Caco-2 (cell line): Measurements from ENCODE around the gene RAPGEF2. TPM values are rescaled to one million over a fixed set of nuclear protein-coding genes. Genes with fewer than 3 reads are reported as not detected.

Experiments used
- BruUV-seq: library from RNA; stranded (reverse); fragments of 400-500 nt; replicated peaks from 2 replicates; lab custom pipeline; 2021; lab: Mats Ljungman, UMichigan
- CTCF ChIA-PET: fragments of 300-600 bp; sonication (Branson Sonifier 250); formaldehyde crosslinking; loops from one replicate; lab custom pipeline; 2022; ENCODE audit warnings: antibody characterized with exemption; lab: Charles Lee
- POLR2A ChIA-PET: fragments of 300-600 bp; sonication (Branson Sonifier 250); formaldehyde crosslinking; loops from one replicate; lab custom pipeline; 2022; ENCODE audit warnings: antibody characterized with exemption; lab: Charles Lee
- DNase-seq, 2 experiments: peaks; one replicate each; pipeline versions ENCODE4 v3.0.0 to v3.0.0-alpha.2; 2020 to 2022
- H3K27me3 ChIP-seq: replicated peaks from 2 replicates; pipeline ENCODE4 v1.6.0; 2011; ENCODE audit warnings: low read length; ENCODE audit not compliant: control insufficient read depth, insufficient read depth
- H3K36me3 ChIP-seq: 2 replicates; pipeline ENCODE4 v1.5.1; 2011; ENCODE audit warnings: low read length; ENCODE audit not compliant: control insufficient read depth, insufficient read depth
- H3K4me1 ChIP-seq: fragments of 250-450 bp; sonication (Bioruptor Pico); 2 replicates; pipeline ENCODE4 v1.5.1; 2020; ENCODE audit warnings: mild to moderate bottlenecking
- H3K4me3 ChIP-seq: 2 replicates; pipeline ENCODE4 v1.5.1; 2011; ENCODE audit warnings: low read depth, mild to moderate bottlenecking, control low read depth, low read length
- H3K9me3 ChIP-seq: fragments of 250-450 bp; sonication (Bioruptor Pico); 2 replicates; pipeline ENCODE4 v1.5.1; 2020; ENCODE audit warnings: mild to moderate bottlenecking, moderate library complexity
- H3K27ac Mint-ChIP-seq: one replicate; pipeline ENCODE4 v1.8.0; 2022; ENCODE audit warnings: mixed read lengths; ENCODE audit not compliant: unreplicated experiment
- H3K27me3 Mint-ChIP-seq: one replicate; pipeline ENCODE4 v1.8.0; 2022; ENCODE audit warnings: mixed read lengths; ENCODE audit not compliant: insufficient read depth, unreplicated experiment
- H3K36me3 Mint-ChIP-seq: one replicate; pipeline ENCODE4 v1.8.0; 2022; ENCODE audit warnings: mild to moderate bottlenecking, mixed read lengths; ENCODE audit not compliant: insufficient read depth, unreplicated experiment
- H3K4me1 Mint-ChIP-seq: one replicate; pipeline ENCODE4 v1.8.0; 2022; ENCODE audit warnings: low read depth, mixed read lengths; ENCODE audit not compliant: unreplicated experiment
- H3K4me3 Mint-ChIP-seq: one replicate; pipeline ENCODE4 v1.8.0; 2022; ENCODE audit warnings: mild to moderate bottlenecking, moderate library complexity, mixed read lengths; ENCODE audit not compliant: unreplicated experiment
- H3K9me3 Mint-ChIP-seq: one replicate; pipeline ENCODE4 v1.8.0; 2022; ENCODE audit warnings: mixed read lengths; ENCODE audit not compliant: unreplicated experiment
- CTCF ChIP-seq, 2 experiments: fragments of 200-600 bp in 1 of 2; IDR thresholded peaks; 1 replicate in 1 of 2; 2 replicates in 1 of 2; pipeline versions ENCODE4 v1.5.1 to v1.8.0; 2011 to 2022; ENCODE audit warnings: antibody characterized with exemption in 1 of 2, control low read depth in 1 of 2, inconsistent platforms in 1 of 2, low read depth in 1 of 2, low read length in 1 of 2, mild to moderate bottlenecking in 1 of 2, moderate library complexity in 1 of 2; ENCODE audit not compliant: insufficient read depth in 1 of 2, severe bottlenecking in 1 of 2, unreplicated experiment in 1 of 2
- intact Hi-C: fragments of 100-400 bp; cut with micrococcal nuclease; formaldehyde crosslinking; loops from one replicate; pipeline ENCODE4 v1.10.0; 2022; ENCODE audit not compliant: unreplicated experiment
- total RNA-seq: library from RNA; stranded (reverse); gene quantifications from 2 replicates; pipeline ENCODE4 v1.2.3, GENCODE V29; 2022

Gene RAPGEF2
- total RNA-seq, 1 experiment from 2014 or later, result 67.6 TPM

- no peak overlapping the region for H3K27ac Mint-ChIP-seq
- peaks cover 6% of the 10 kb centered on the region for H3K36me3 Mint-ChIP-seq
- H3K4me3 Mint-ChIP-seq, result no peak overlapping the region
- H3K9me3 Mint-ChIP-seq, result no peaks in the 10 kb centered on the region
- CTCF ChIA-PET, result no interaction called here
- DNase-seq, result no peak
- Histone ChIP-seq H3K4me1 (peaks cover 75% of the 10 kb centered on the region), H3K36me3 (no peaks in the 10 kb centered on the region), H3K9me3 (no peaks in the 10 kb centered on the region), H3K4me3 (no peak overlapping the region), H3K27me3 (no peaks in the 10 kb centered on the region)
- no peak for TF ChIP-seq CTCF (IDR thresholded peaks at IDR 0.05; ENCODE audit: insufficient read depth in 1 of 2, low read depth in 1 of 2, low read length in 1 of 2, severe bottlenecking in 1 of 2, unreplicated experiment in 1 of 2)
- BruUV-seq, result no TSS peak
- POLR2A ChIA-PET, result no interaction called here
- H3K4me1 Mint-ChIP-seq, result peaks cover 76% of the 10 kb centered on the region
- H3K27me3 Mint-ChIP-seq, result no peaks in the 10 kb centered on the region
- intact Hi-C loops, result no loop called here
Observed at GRCh38 chr4:159171287-159171686, 68.4 kb downstream of the RAPGEF2 start.

GRCh38 chr4:159173886-159174285, 71.0 kb downstream of the RAPGEF2 start:
- Histone ChIP-seq H3K9me3 (no peaks in the 10 kb centered on the region), H3K4me1 (peaks cover 65% of the 10 kb centered on the region), H3K36me3 (no peaks in the 10 kb centered on the region), H3K4me3 (no peak overlapping the region), H3K27me3 (no peaks in the 10 kb centered on the region)
- Mint-ChIP-seq H3K4me1 (peaks cover 63% of the 10 kb centered on the region), H3K27me3 (no peaks in the 10 kb centered on the region), H3K27ac (peak overlapping the region; percentile 71), H3K4me3 (no peak overlapping the region), H3K36me3 (no peaks in the 10 kb centered on the region), H3K9me3 (no peaks in the 10 kb centered on the region)
- no peak for DNase-seq
- no peak for TF ChIP-seq CTCF (IDR thresholded peaks at IDR 0.05; ENCODE audit: insufficient read depth in 1 of 2, low read depth in 1 of 2, low read length in 1 of 2, severe bottlenecking in 1 of 2, unreplicated experiment in 1 of 2)
- intact Hi-C loops, result loop anchor here (2.0 kb wide), 3 partner anchors 167 to 451 kb away; partner anchors contain the start of gene PPID
- POLR2A ChIA-PET, result no interaction called here
- CTCF ChIA-PET, result no interaction called here
- no TSS peak for BruUV-seq

GRCh38 chr4:159174645-159175084, 71.8 kb downstream of the RAPGEF2 start:
- no peak for TF ChIP-seq CTCF (IDR thresholded peaks at IDR 0.05; ENCODE audit: insufficient read depth in 1 of 2, low read depth in 1 of 2, low read length in 1 of 2, severe bottlenecking in 1 of 2, unreplicated experiment in 1 of 2)
- CTCF ChIA-PET, result no interaction called here
- DNase-seq, result peak in 1 of 2 experiments; percentile 9
- H3K4me3 ChIP-seq, result no peak overlapping the region
- H3K4me3 Mint-ChIP-seq, result peak overlapping the region; percentile 63
- H3K9me3 Mint-ChIP-seq, result no peaks in the 10 kb centered on the region
- H3K27me3 Mint-ChIP-seq, result no peaks in the 10 kb centered on the region
- no peaks in the 10 kb centered on the region for H3K36me3 Mint-ChIP-seq
- intact Hi-C loops, result loop anchor here (1.0 to 5.0 kb wide), 9 partner anchors 29 to 502 kb away; partner anchors contain the start of genes C4orf46, ETFDH and PPID
- H3K27me3 ChIP-seq, result no peaks in the 10 kb centered on the region
- POLR2A ChIA-PET, result no interaction called here
- no peaks in the 10 kb centered on the region for H3K36me3 ChIP-seq
- peaks cover 65% of the 10 kb centered on the region for H3K4me1 Mint-ChIP-seq
- no TSS peak for BruUV-seq
- no peaks in the 10 kb centered on the region for H3K9me3 ChIP-seq
- peaks cover 64% of the 10 kb centered on the region for H3K4me1 ChIP-seq
- H3K27ac Mint-ChIP-seq, result peak overlapping the region; percentile 71
